ENCODE measurements around the gene ZCCHC14.
"Not testable (repeated sequence)": the region's sequence is repeated elsewhere in the genome, so short reads cannot be mapped to it uniquely, and the experiment has no call there.

Gene ZCCHC14

GRCh38 chr16:87482670-87483069 is 10.2 kb downstream of the ZCCHC14 start:
- not testable (repeated sequence) for H3K27ac ChIP-seq (replicated peaks; ENCODE audit: low read length); H2BK15ac ChIP-seq (ENCODE audit: low read length); H3K27me3 ChIP-seq (ENCODE audit: control insufficient read depth in 3 of 3, insufficient read depth in 3 of 3, low read depth in 1 of 3, low read length in 3 of 3); H3K14ac ChIP-seq (ENCODE audit: low read length); DNase-seq (ENCODE audit: low spot score); H3K9ac ChIP-seq (ENCODE audit: low read depth, low read length, poor library complexity); H3K79me1 ChIP-seq (ENCODE audit: low read depth, low read length); H2AK5ac ChIP-seq (ENCODE audit: low read depth, low read length); H3K4me2 ChIP-seq (ENCODE audit: insufficient read depth, low read length, poor library complexity, severe bottlenecking); H3K4me3 ChIP-seq (ENCODE audit: low read length in 2 of 2); H4K8ac ChIP-seq (ENCODE audit: low read depth, low read length); H3K4ac ChIP-seq (ENCODE audit: low read length); H2BK120ac ChIP-seq (ENCODE audit: low read depth, low read length); H3K4me1 ChIP-seq (ENCODE audit: control insufficient read depth in 2 of 2, insufficient read depth in 1 of 2, low read depth in 1 of 2, low read length in 2 of 2); H4K91ac ChIP-seq (ENCODE audit: low read depth, low read length, poor library complexity); H2BK5ac ChIP-seq (ENCODE audit: low read length); H2AFZ ChIP-seq (ENCODE audit: low read length); H3K18ac ChIP-seq (ENCODE audit: low read length); H3K9me3 ChIP-seq (replicated peaks in 1 of 2; ENCODE audit: control insufficient read depth in 2 of 2, insufficient read depth in 1 of 2, low read depth in 1 of 2, low read length in 2 of 2); H2BK12ac ChIP-seq (ENCODE audit: low read length); H3K23ac ChIP-seq (ENCODE audit: low read depth, low read length, poor library complexity)
- H3K36me3 ChIP-seq (replicated peaks in 1 of 2; ENCODE audit: control insufficient read depth in 2 of 2, insufficient read depth in 2 of 2, low read length in 2 of 2) = peaks cover 1 to 28% of the 10 kb centered on the region in 2 donors
- whole genome bisulfite sequencing, 2 donors (ENCODE audit: extremely low coverage in 2 of 2, insufficient read length in 2 of 2, insufficient replicate concordance in 1 of 2) = no CpG with 5 or more reads among the region's 6 CpGs

- no peak overlapping the region for H2AFZ ChIP-seq (ENCODE audit: low read length)
- no peak overlapping the region for H3K23ac ChIP-seq (ENCODE audit: low read depth, low read length, poor library complexity)
- H2BK12ac ChIP-seq (ENCODE audit: low read length) = no peak overlapping the region
- DNase-seq (ENCODE audit: low spot score) = no peak
- H3K27me3 ChIP-seq (ENCODE audit: control insufficient read depth in 3 of 3, insufficient read depth in 3 of 3, low read depth in 1 of 3, low read length in 3 of 3) = no peaks in the 10 kb centered on the region
- no peak overlapping the region for H3K14ac ChIP-seq (ENCODE audit: low read length)
- no peak overlapping the region for H3K4me3 ChIP-seq (ENCODE audit: low read length in 2 of 2)
- no peak overlapping the region for H3K9ac ChIP-seq (ENCODE audit: low read depth, low read length, poor library complexity)
- peaks cover 1 to 28% of the 10 kb centered on the region in 2 donors for H3K36me3 ChIP-seq (replicated peaks in 1 of 2; ENCODE audit: control insufficient read depth in 2 of 2, insufficient read depth in 2 of 2, low read length in 2 of 2)
- no peak overlapping the region for H3K4ac ChIP-seq (ENCODE audit: low read length)
- no peak overlapping the region for H3K18ac ChIP-seq (ENCODE audit: low read length)
- H2BK120ac ChIP-seq (ENCODE audit: low read depth, low read length) = no peak overlapping the region
- peaks cover 2 to 3% of the 10 kb centered on the region in 2 donors for H3K4me1 ChIP-seq (ENCODE audit: control insufficient read depth in 2 of 2, insufficient read depth in 1 of 2, low read depth in 1 of 2, low read length in 2 of 2)
- no peak overlapping the region for H4K91ac ChIP-seq (ENCODE audit: low read depth, low read length, poor library complexity)
- no peak overlapping the region for H3K27ac ChIP-seq (replicated peaks; ENCODE audit: low read length)
- H4K8ac ChIP-seq (ENCODE audit: low read depth, low read length) = no peak overlapping the region
- no peak overlapping the region for H2BK15ac ChIP-seq (ENCODE audit: low read length)
- peaks cover 12% of the 10 kb centered on the region for H3K79me1 ChIP-seq (ENCODE audit: low read depth, low read length)
- no peak overlapping the region for H2BK5ac ChIP-seq (ENCODE audit: low read length)
- no peak overlapping the region for H3K4me2 ChIP-seq (ENCODE audit: insufficient read depth, low read length, poor library complexity, severe bottlenecking)
- H2AK5ac ChIP-seq (ENCODE audit: low read depth, low read length) = no peak overlapping the region
- WGBS, 2 donors (ENCODE audit: extremely low coverage in 2 of 2, insufficient read length in 2 of 2, insufficient replicate concordance in 1 of 2) = no CpG with 5 or more reads among the region's 9 CpGs
- H3K9me3 ChIP-seq (replicated peaks in 1 of 2; ENCODE audit: control insufficient read depth in 2 of 2, insufficient read depth in 1 of 2, low read depth in 1 of 2, low read length in 2 of 2) = peaks cover 0 to 2% of the 10 kb centered on the region in 2 donors
Observed at GRCh38 chr16:87482266-87482665, 10.6 kb downstream of the ZCCHC14 start.

- H4K8ac ChIP-seq (ENCODE audit: low read depth, low read length); H3K4ac ChIP-seq (ENCODE audit: low read length): not testable (repeated sequence)
- H3K36me3 ChIP-seq (replicated peaks in 1 of 2; ENCODE audit: control insufficient read depth in 2 of 2, insufficient read depth in 2 of 2, low read length in 2 of 2) = peaks cover 1 to 28% of the 10 kb centered on the region in 2 donors
Observed at GRCh38 chr16:87481711-87482110, 11.1 kb downstream of the ZCCHC14 start.

GRCh38 chr16:87477209-87477981 is 15.4 kb downstream of the ZCCHC14 start:
- peak overlapping the region; percentile 57 for H3K18ac ChIP-seq (ENCODE audit: low read length)
- H3K23ac ChIP-seq (ENCODE audit: low read depth, low read length, poor library complexity); H3K4me2 ChIP-seq (ENCODE audit: insufficient read depth, low read length, poor library complexity, severe bottlenecking); H3K27ac ChIP-seq (replicated peaks; ENCODE audit: low read length); H3K4me1 ChIP-seq (ENCODE audit: control insufficient read depth in 2 of 2, insufficient read depth in 1 of 2, low read depth in 1 of 2, low read length in 2 of 2); H3K9me3 ChIP-seq (replicated peaks in 1 of 2; ENCODE audit: control insufficient read depth in 2 of 2, insufficient read depth in 1 of 2, low read depth in 1 of 2, low read length in 2 of 2); H3K4ac ChIP-seq (ENCODE audit: low read length); H4K8ac ChIP-seq (ENCODE audit: low read depth, low read length); H4K91ac ChIP-seq (ENCODE audit: low read depth, low read length, poor library complexity); DNase-seq (ENCODE audit: low spot score); H3K27me3 ChIP-seq (ENCODE audit: control insufficient read depth in 3 of 3, insufficient read depth in 3 of 3, low read depth in 1 of 3, low read length in 3 of 3); H2AK5ac ChIP-seq (ENCODE audit: low read depth, low read length); H2BK5ac ChIP-seq (ENCODE audit: low read length); H2BK120ac ChIP-seq (ENCODE audit: low read depth, low read length); H2AFZ ChIP-seq (ENCODE audit: low read length); H2BK15ac ChIP-seq (ENCODE audit: low read length); H3K9ac ChIP-seq (ENCODE audit: low read depth, low read length, poor library complexity); H3K79me1 ChIP-seq (ENCODE audit: low read depth, low read length); H2BK12ac ChIP-seq (ENCODE audit: low read length); H3K4me3 ChIP-seq (ENCODE audit: low read length in 2 of 2): not testable (repeated sequence)
- peak overlapping the region; percentile 38 for H3K14ac ChIP-seq (ENCODE audit: low read length)
- peaks cover 0 to 23% of the 10 kb centered on the region in 2 donors for H3K36me3 ChIP-seq (replicated peaks in 1 of 2; ENCODE audit: control insufficient read depth in 2 of 2, insufficient read depth in 2 of 2, low read length in 2 of 2)
- WGBS, 2 donors (ENCODE audit: extremely low coverage in 2 of 2, insufficient read length in 2 of 2, insufficient replicate concordance in 1 of 2) = no CpG with 5 or more reads among the region's 30 CpGs

More at GRCh38 chr16:87481711-87482110, 11.1 kb downstream of the ZCCHC14 start:
- H2BK12ac ChIP-seq (ENCODE audit: low read length); H3K9me3 ChIP-seq (replicated peaks in 1 of 2; ENCODE audit: control insufficient read depth in 2 of 2, insufficient read depth in 1 of 2, low read depth in 1 of 2, low read length in 2 of 2); H3K18ac ChIP-seq (ENCODE audit: low read length); H3K27me3 ChIP-seq (ENCODE audit: control insufficient read depth in 3 of 3, insufficient read depth in 3 of 3, low read depth in 1 of 3, low read length in 3 of 3); H3K4me1 ChIP-seq (ENCODE audit: control insufficient read depth in 2 of 2, insufficient read depth in 1 of 2, low read depth in 1 of 2, low read length in 2 of 2); H2BK15ac ChIP-seq (ENCODE audit: low read length); H4K91ac ChIP-seq (ENCODE audit: low read depth, low read length, poor library complexity); H3K4me3 ChIP-seq (ENCODE audit: low read length in 2 of 2); H2BK120ac ChIP-seq (ENCODE audit: low read depth, low read length); H3K23ac ChIP-seq (ENCODE audit: low read depth, low read length, poor library complexity); H3K4me2 ChIP-seq (ENCODE audit: insufficient read depth, low read length, poor library complexity, severe bottlenecking); H2AFZ ChIP-seq (ENCODE audit: low read length); H2BK5ac ChIP-seq (ENCODE audit: low read length); H3K14ac ChIP-seq (ENCODE audit: low read length); H3K9ac ChIP-seq (ENCODE audit: low read depth, low read length, poor library complexity); H3K27ac ChIP-seq (replicated peaks; ENCODE audit: low read length); DNase-seq (ENCODE audit: low spot score); H2AK5ac ChIP-seq (ENCODE audit: low read depth, low read length): not testable (repeated sequence)
- H3K79me1 ChIP-seq (ENCODE audit: low read depth, low read length) = peaks cover 12% of the 10 kb centered on the region
- WGBS, 2 donors (ENCODE audit: extremely low coverage in 2 of 2, insufficient read length in 2 of 2, insufficient replicate concordance in 1 of 2) = no CpG with 5 or more reads among the region's 5 CpGs
